ENCODE results near the gene CCDC70. TPM values are rescaled to one million over a fixed set of nuclear protein-coding genes. Genes with fewer than 3 reads are reported as not detected.
"Not testable (repeated sequence)": the region's sequence is repeated elsewhere in the genome, so short reads cannot be mapped to it uniquely, and the experiment has no call there.

The CCDC70 gene
- total RNA-seq, 1 donor from 2014 or later, result not detected

DNA sequence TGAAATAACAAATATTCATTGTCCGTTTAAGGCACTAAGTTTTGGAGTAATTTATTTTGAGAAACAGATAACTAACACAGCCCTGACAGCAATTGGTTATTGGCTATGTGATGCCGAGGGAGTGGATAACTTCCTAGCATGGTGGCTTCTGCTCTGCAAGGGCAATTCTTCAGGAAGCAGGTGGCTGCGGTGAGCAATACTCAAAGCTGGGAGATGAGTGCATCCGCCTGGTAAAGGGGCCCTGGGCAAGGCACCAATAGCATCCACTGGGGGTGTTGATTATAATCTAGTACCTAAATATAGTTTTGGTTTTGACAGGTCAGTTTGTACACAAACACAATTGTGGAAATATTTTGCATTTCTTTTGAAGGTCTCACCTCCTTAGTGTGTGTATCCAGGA, 41.0 kb downstream of the CCDC70 start:
- no peaks in the 10 kb centered on the region for H3K9me3 ChIP-seq
- H3K4me1 ChIP-seq, result no peaks in the 10 kb centered on the region
- no peak for DNase-seq (ENCODE audit: low spot score in 2 of 2)
- no peak overlapping the region for H3K4me3 ChIP-seq
- H3K36me3 ChIP-seq, result no peaks in the 10 kb centered on the region
- intact Hi-C loops (cut with DNase I), result no loop called here
- no peak overlapping the region for H3K27ac ChIP-seq
- TF ChIP-seq CTCF (IDR thresholded peaks at IDR 0.05), result no peak
- no peaks in the 10 kb centered on the region for H3K27me3 ChIP-seq

GRCh38 chr13:51905787-51906186, 44.0 kb downstream of the CCDC70 start:
- DNase-seq (ENCODE audit: low spot score in 2 of 2), result no peak
- Histone ChIP-seq H3K4me1 (no peaks in the 10 kb centered on the region), H3K9me3 (no peaks in the 10 kb centered on the region), H3K27me3 (no peaks in the 10 kb centered on the region), H3K36me3 (no peaks in the 10 kb centered on the region), H3K4me3 (no peak overlapping the region), H3K27ac (no peak overlapping the region)
- intact Hi-C loops (cut with DNase I), result no loop called here
- TF ChIP-seq CTCF (IDR thresholded peaks at IDR 0.05), result no peak

GRCh38 chr13:51906581-51906980, 44.8 kb downstream of the CCDC70 start:
- intact Hi-C loops (cut with DNase I), result no loop called here
- no peaks in the 10 kb centered on the region for H3K27me3 ChIP-seq
- no peak overlapping the region for H3K27ac ChIP-seq
- TF ChIP-seq CTCF (IDR thresholded peaks at IDR 0.05), result no peak
- H3K9me3 ChIP-seq, result no peaks in the 10 kb centered on the region
- no peaks in the 10 kb centered on the region for H3K36me3 ChIP-seq
- DNase-seq (ENCODE audit: low spot score in 2 of 2), result no peak
- no peak overlapping the region for H3K4me3 ChIP-seq
- H3K4me1 ChIP-seq, result no peaks in the 10 kb centered on the region

GRCh38 chr13:51907040-51907732, 45.4 kb downstream of the CCDC70 start:
- H3K4me1 ChIP-seq, result no peaks in the 10 kb centered on the region
- no peaks in the 10 kb centered on the region for H3K9me3 ChIP-seq
- intact Hi-C loops (cut with DNase I), result no loop called here
- H3K4me3 ChIP-seq, result no peak overlapping the region
- H3K27ac ChIP-seq, result no peak overlapping the region
- H3K36me3 ChIP-seq, result no peaks in the 10 kb centered on the region
- DNase-seq (ENCODE audit: low spot score in 2 of 2), result no peak
- TF ChIP-seq CTCF (IDR thresholded peaks at IDR 0.05), result no peak
- H3K27me3 ChIP-seq, result no peaks in the 10 kb centered on the region

GRCh38 chr13:51909265-51909664, 47.5 kb downstream of the CCDC70 start:
- H3K27ac ChIP-seq; H3K4me1 ChIP-seq; intact Hi-C loops (cut with DNase I); H3K27me3 ChIP-seq; H3K36me3 ChIP-seq; H3K4me3 ChIP-seq; DNase-seq (ENCODE audit: low spot score in 2 of 2); H3K9me3 ChIP-seq: not testable (repeated sequence)

DNA sequence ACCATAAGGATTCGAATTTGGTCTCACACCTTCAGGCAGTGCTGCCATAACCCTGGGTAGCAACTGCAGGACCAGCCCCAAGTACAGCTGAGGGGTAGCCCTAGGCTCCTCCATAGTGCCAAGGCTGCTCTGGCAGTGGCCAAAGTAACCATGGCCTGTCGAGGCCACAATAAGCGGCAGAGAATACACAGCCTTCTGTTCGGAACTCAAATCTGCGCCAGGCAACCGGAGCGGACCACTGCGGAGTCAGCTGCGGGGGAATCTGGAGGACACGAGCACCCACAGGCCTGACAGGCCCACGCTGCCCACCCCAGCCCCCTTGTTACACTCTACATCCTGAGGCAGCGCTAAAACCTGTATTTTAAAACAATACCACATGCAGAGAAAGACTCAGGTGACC, 48.7 kb downstream of the CCDC70 start:
- no peaks in the 10 kb centered on the region for H3K36me3 ChIP-seq
- DNase-seq (ENCODE audit: low spot score in 2 of 2), result no peak
- no peaks in the 10 kb centered on the region for H3K27me3 ChIP-seq
- no peak overlapping the region for H3K27ac ChIP-seq
- intact Hi-C loops (cut with DNase I), result no loop called here
- H3K4me3 ChIP-seq, result no peak overlapping the region
- H3K4me1 ChIP-seq, result no peaks in the 10 kb centered on the region
- TF ChIP-seq CTCF (IDR thresholded peaks at IDR 0.05), result no peak
- H3K9me3 ChIP-seq, result no peaks in the 10 kb centered on the region

Measured in ascending aorta (tissue), 2 donors.